HepG2 (cell line): ENCODE measurements around the gene MADCAM1. TPM values are rescaled to one million over a fixed set of nuclear protein-coding genes. Genes with fewer than 3 reads are reported as not detected.
A peak's percentile ranks its signal among the peaks of the same experiment; 100 is the strongest.

Experiments used
- HHEX ChIP-seq: IDR thresholded peaks from 2 replicates; pipeline ENCODE4 v1.6.1; 2016; ENCODE audit warnings: control low read depth
- HNRNPLL ChIP-seq: fragments of 200-400 bp; formaldehyde crosslinking; IDR thresholded peaks from 2 replicates; pipeline ENCODE4 v1.6.1; 2017; ENCODE audit warnings: mild to moderate bottlenecking, low read depth, low read length; ENCODE audit not compliant: poor library complexity, severe bottlenecking
- NR2F6 ChIP-seq, 2 experiments: IDR thresholded peaks; 2 replicates each; pipeline ENCODE4 v1.6.1; 2016; ENCODE audit warnings: antibody characterized with exemption in 1 of 2, mild to moderate bottlenecking in 1 of 2
- TMF1 ChIP-seq: sonication (generic); formaldehyde crosslinking; IDR thresholded peaks from 2 replicates; pipeline ENCODE4 v1.8.1; 2022; ENCODE audit warnings: low read depth, missing genetic modification reagents
- ZNF33B ChIP-seq: sonication (generic); formaldehyde crosslinking; IDR thresholded peaks from 2 replicates; pipeline ENCODE4 v1.5.1; 2020; ENCODE audit warnings: mild to moderate bottlenecking, missing genetic modification reagents
- ZNF549 ChIP-seq: sonication (generic); formaldehyde crosslinking; IDR thresholded peaks from 2 replicates; pipeline ENCODE4 v1.5.0; 2020; ENCODE audit warnings: missing genetic modification reagents
- ZNF652 ChIP-seq: IDR thresholded peaks from 2 replicates; pipeline ENCODE4 v1.6.1; 2016; ENCODE audit warnings: low read depth, borderline replicate concordance
- ZNF720 ChIP-seq: sonication (generic); formaldehyde crosslinking; IDR thresholded peaks from 2 replicates; pipeline ENCODE4 v1.4.0; 2020; ENCODE audit warnings: missing genetic modification reagents
- ZSCAN29 ChIP-seq: sonication (generic); formaldehyde crosslinking; conservative IDR thresholded peaks from 2 replicates; pipeline ENCODE4 v1.4.0; 2020; ENCODE audit warnings: mild to moderate bottlenecking, missing genetic modification reagents
- polyA plus RNA-seq, 8 experiments: library from polyadenylated mRNA; depleted of rRNA in 3 of 8; stranded (reverse) in 7 of 8; unstranded in 1 of 8; fragments of >200 nt; fragmentation: Illumina TruSeq in 4 of 8; extraction: Trizol in 4 of 8; gene quantifications; 2 replicates each; pipeline versions ENCODE4 v1.2.1 to v1.2.3, GENCODE V29; 2011 to 2016; ENCODE audit warnings: low read depth in 4 of 8, missing spikeins in 1 of 8, mixed read lengths in 1 of 8; ENCODE audit not compliant: insufficient read depth in 1 of 8
- total RNA-seq, 5 experiments: library from RNA; depleted of rRNA; stranded (reverse); fragments of >200 nt; fragmentation: Illumina TruSeq; extraction: Trizol; gene quantifications; 2 replicates each; pipeline ENCODE4 v1.2.3, GENCODE V29; 2016; ENCODE audit warnings: low read depth in 1 of 5
- TF ChIP-seq, protein P1 (sequence below): IDR thresholded peaks from 2 replicates; pipeline ENCODE4 v1.6.1; 2016; ENCODE audit warnings: low read depth, missing genetic modification reagents, missing compliant biosample characterization
- TF ChIP-seq, protein P2 (sequence below): sonication (generic); formaldehyde crosslinking; IDR thresholded peaks from 2 replicates; pipeline ENCODE4 v1.9.0; 2022; ENCODE audit warnings: missing genetic modification reagents, mild to moderate bottlenecking, borderline replicate concordance
- TF ChIP-seq, protein P3 (sequence below): IDR thresholded peaks from 2 replicates; pipeline ENCODE4 v1.4.0; 2020; ENCODE audit warnings: mild to moderate bottlenecking, missing genetic modification reagents
- TF ChIP-seq, protein P4 (sequence below): sonication (generic); formaldehyde crosslinking; IDR thresholded peaks from 2 replicates; pipeline ENCODE4 v1.4.0; 2020; ENCODE audit warnings: missing genetic modification reagents

The MADCAM1 gene
- total and polyA plus RNA-seq, 2 of the 13 experiments (the other 11 are each of a cell fraction or from before 2014, with no cell fraction given) = 0.29 to 0.33 TPM

DNA sequence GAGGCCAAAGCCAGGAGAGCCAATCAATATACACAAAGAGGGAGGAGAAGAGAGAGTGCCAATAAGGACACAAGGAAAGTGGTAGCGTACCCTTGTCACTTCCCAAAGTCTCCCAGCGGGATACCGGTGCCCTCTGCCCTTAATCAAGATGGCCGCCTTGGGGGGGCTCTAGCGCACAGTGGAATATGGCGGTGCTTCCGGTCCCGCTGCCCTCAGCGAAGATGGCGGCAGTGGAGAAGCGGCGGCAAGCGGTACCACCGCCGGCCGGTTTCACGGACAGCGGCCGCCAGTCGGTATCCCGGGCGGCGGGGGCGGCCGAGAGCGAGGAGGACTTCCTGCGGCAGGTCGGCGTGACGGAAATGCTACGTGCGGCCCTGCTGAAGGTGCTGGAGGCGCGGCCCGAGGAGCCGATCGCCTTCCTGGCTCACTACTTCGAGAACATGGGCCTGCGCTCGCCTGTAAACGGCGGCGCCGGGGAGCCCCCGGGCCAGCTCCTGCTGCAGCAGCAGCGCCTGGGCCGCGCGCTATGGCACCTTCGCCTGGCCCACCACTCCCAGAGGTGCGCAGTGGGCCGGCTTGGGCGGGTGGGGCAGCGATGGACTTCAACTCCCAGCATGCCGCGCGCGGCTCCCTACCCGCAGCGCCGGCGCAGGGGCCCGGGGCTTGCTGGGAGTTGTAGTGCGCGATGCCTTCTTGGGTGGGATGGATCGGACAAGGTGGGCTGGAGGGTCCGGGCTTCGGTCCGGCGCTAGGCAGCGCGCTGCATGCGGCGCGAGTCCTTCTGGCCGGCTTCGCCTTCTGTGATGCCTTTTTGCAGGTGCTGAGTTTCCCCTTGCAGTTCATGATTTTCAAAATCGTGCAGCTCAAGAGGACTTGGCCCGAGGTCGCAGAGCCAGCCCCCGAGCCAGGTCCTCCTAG, 11.3 kb downstream of the MADCAM1 start, which contains the start of gene TPGS1 (continued):
- TF ChIP-seq, protein P1, sequence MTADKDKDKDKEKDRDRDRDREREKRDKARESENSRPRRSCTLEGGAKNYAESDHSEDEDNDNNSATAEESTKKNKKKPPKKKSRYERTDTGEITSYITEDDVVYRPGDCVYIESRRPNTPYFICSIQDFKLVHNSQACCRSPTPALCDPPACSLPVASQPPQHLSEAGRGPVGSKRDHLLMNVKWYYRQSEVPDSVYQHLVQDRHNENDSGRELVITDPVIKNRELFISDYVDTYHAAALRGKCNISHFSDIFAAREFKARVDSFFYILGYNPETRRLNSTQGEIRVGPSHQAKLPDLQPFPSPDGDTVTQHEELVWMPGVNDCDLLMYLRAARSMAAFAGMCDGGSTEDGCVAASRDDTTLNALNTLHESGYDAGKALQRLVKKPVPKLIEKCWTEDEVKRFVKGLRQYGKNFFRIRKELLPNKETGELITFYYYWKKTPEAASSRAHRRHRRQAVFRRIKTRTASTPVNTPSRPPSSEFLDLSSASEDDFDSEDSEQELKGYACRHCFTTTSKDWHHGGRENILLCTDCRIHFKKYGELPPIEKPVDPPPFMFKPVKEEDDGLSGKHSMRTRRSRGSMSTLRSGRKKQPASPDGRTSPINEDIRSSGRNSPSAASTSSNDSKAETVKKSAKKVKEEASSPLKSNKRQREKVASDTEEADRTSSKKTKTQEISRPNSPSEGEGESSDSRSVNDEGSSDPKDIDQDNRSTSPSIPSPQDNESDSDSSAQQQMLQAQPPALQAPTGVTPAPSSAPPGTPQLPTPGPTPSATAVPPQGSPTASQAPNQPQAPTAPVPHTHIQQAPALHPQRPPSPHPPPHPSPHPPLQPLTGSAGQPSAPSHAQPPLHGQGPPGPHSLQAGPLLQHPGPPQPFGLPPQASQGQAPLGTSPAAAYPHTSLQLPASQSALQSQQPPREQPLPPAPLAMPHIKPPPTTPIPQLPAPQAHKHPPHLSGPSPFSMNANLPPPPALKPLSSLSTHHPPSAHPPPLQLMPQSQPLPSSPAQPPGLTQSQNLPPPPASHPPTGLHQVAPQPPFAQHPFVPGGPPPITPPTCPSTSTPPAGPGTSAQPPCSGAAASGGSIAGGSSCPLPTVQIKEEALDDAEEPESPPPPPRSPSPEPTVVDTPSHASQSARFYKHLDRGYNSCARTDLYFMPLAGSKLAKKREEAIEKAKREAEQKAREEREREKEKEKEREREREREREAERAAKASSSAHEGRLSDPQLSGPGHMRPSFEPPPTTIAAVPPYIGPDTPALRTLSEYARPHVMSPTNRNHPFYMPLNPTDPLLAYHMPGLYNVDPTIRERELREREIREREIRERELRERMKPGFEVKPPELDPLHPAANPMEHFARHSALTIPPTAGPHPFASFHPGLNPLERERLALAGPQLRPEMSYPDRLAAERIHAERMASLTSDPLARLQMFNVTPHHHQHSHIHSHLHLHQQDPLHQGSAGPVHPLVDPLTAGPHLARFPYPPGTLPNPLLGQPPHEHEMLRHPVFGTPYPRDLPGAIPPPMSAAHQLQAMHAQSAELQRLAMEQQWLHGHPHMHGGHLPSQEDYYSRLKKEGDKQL (CRISPR knock-in tag) = no peak
- TF ChIP-seq HHEX (no peak), NR2F6 (IDR thresholded peaks at IDR 0.05) (no peak), NR2F6 (CRISPR knock-in tag; IDR thresholded peaks at IDR 0.05) (no peak), ZSCAN29 (no peak), ZNF720 (CRISPR knock-in tag) (no peak), ZNF549 (CRISPR knock-in tag) (no peak), TMF1 (CRISPR knock-in tag) (no peak), ZNF33B (0 out of 2 replicates have a peak, but pooled peaks have one; percentile 50), ZNF652 (CRISPR knock-in tag) (no peak), HNRNPLL (peak; percentile 22)
- TF ChIP-seq, protein P2, sequence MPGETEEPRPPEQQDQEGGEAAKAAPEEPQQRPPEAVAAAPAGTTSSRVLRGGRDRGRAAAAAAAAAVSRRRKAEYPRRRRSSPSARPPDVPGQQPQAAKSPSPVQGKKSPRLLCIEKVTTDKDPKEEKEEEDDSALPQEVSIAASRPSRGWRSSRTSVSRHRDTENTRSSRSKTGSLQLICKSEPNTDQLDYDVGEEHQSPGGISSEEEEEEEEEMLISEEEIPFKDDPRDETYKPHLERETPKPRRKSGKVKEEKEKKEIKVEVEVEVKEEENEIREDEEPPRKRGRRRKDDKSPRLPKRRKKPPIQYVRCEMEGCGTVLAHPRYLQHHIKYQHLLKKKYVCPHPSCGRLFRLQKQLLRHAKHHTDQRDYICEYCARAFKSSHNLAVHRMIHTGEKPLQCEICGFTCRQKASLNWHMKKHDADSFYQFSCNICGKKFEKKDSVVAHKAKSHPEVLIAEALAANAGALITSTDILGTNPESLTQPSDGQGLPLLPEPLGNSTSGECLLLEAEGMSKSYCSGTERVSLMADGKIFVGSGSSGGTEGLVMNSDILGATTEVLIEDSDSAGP (CRISPR knock-in tag) = peak; percentile 73
- TF ChIP-seq, protein P3, sequence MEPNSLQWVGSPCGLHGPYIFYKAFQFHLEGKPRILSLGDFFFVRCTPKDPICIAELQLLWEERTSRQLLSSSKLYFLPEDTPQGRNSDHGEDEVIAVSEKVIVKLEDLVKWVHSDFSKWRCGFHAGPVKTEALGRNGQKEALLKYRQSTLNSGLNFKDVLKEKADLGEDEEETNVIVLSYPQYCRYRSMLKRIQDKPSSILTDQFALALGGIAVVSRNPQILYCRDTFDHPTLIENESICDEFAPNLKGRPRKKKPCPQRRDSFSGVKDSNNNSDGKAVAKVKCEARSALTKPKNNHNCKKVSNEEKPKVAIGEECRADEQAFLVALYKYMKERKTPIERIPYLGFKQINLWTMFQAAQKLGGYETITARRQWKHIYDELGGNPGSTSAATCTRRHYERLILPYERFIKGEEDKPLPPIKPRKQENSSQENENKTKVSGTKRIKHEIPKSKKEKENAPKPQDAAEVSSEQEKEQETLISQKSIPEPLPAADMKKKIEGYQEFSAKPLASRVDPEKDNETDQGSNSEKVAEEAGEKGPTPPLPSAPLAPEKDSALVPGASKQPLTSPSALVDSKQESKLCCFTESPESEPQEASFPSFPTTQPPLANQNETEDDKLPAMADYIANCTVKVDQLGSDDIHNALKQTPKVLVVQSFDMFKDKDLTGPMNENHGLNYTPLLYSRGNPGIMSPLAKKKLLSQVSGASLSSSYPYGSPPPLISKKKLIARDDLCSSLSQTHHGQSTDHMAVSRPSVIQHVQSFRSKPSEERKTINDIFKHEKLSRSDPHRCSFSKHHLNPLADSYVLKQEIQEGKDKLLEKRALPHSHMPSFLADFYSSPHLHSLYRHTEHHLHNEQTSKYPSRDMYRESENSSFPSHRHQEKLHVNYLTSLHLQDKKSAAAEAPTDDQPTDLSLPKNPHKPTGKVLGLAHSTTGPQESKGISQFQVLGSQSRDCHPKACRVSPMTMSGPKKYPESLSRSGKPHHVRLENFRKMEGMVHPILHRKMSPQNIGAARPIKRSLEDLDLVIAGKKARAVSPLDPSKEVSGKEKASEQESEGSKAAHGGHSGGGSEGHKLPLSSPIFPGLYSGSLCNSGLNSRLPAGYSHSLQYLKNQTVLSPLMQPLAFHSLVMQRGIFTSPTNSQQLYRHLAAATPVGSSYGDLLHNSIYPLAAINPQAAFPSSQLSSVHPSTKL = no peak; the same call in 1 of the 2 replicates
- TF ChIP-seq, protein P4, sequence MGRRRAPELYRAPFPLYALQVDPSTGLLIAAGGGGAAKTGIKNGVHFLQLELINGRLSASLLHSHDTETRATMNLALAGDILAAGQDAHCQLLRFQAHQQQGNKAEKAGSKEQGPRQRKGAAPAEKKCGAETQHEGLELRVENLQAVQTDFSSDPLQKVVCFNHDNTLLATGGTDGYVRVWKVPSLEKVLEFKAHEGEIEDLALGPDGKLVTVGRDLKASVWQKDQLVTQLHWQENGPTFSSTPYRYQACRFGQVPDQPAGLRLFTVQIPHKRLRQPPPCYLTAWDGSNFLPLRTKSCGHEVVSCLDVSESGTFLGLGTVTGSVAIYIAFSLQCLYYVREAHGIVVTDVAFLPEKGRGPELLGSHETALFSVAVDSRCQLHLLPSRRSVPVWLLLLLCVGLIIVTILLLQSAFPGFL = no peak
